GM19240 (cell line): ENCODE results near the gene HCRTR2.
"Not testable (repeated sequence)": the region's sequence is repeated elsewhere in the genome, so short reads cannot be mapped to it uniquely, and the experiment has no call there.

Experiments used
- DNase-seq: peaks from one replicate; pipeline ENCODE4 v3.0.0; 2011; ENCODE audit warnings: low spot score; ENCODE audit not compliant: insufficient read length

HCRTR2 gene

GRCh38 chr6:55212156-55212555 lies 37.8 kb downstream of the HCRTR2 start:
- no peak for DNase-seq

DNA sequence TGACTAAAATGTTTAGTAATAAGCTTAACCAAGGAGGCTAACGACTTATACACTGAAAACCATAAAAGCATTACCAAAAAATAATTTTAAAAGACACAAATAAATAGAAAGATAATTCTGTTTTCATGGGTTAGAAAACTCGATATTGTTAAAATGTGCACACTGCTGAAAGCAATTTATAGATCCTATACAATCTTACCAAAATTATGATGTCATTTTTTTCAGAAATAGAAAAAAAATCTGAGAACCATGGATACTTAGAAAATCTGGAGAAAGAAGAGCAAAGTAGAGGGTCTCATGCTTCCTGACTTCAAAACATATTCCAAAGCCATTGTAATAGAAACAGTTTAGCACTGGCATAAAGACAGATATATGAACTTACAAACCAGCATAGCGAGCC lies 46.6 kb downstream of the HCRTR2 start:
- DNase-seq = no peak

DNA sequence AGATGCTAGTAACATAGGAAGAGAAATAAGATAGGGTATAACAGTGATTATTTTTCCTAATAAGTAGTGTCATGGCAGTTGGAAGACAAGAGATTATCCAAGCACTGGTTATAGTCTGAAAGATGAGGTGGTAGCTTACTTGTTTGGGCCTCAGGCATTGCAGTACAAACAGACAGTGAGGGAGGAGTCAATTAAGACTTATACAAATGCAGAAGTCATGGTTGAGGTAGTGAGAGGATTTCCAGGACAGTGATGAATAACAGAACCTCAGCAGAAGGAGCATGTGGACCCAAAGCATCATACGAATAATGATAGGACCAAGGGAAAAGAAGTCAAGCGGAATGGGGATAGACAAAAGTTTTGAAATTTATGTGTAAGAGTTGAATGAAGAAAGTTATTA lies 53.5 kb downstream of the HCRTR2 start:
- no peak for DNase-seq

GRCh38 chr6:55239099-55239498 lies 64.8 kb downstream of the HCRTR2 start:
- no peak for DNase-seq

DNA sequence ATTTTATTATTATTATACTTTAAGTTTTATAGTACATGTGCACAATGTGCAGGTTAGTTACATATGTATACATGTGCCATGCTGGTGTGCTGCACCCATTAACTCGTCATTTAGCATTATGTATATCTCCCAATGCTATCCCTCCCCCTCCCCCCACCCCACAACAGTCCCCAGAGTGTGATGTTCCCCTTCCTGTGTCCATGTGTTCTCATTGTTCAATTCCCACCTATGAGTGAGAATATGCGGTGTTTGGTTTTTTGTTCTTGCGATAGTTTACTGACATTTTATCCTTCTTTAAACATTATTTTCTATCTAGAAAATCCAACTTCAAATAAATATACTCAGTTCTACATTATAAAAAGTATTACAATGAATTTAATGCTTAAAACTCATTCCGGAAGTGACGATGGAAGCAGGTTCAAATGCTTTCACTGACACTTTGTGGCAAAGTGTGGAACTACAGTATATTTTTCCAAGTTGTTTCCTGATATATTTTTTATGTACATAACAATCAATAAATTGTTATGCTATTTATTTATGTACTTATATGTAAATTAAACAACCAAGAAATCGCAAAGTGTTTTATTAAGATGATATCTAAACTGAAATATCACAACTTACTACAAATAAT lies 66.8 kb downstream of the HCRTR2 start:
- DNase-seq = not testable (repeated sequence)

GRCh38 chr6:55250400-55250799 lies 76.1 kb downstream of the HCRTR2 start:
- DNase-seq = no peak

DNA sequence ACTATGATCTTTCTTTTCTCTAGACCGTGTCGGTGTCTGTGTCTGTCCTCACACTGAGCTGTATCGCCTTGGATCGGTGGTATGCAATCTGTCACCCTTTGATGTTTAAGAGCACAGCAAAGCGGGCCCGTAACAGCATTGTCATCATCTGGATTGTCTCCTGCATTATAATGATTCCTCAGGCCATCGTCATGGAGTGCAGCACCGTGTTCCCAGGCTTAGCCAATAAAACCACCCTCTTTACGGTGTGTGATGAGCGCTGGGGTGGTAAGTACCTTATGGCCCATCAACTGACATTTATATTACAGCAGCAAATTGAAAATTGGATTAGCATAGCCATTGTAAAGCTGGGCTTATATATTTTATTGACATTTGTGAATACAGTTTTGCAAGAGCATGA lies 80.8 kb downstream of the HCRTR2 start:
- no peak for DNase-seq

- no peak for DNase-seq
Measured at GRCh38 chr6:55260181-55260580, 85.9 kb downstream of the HCRTR2 start.

DNA sequence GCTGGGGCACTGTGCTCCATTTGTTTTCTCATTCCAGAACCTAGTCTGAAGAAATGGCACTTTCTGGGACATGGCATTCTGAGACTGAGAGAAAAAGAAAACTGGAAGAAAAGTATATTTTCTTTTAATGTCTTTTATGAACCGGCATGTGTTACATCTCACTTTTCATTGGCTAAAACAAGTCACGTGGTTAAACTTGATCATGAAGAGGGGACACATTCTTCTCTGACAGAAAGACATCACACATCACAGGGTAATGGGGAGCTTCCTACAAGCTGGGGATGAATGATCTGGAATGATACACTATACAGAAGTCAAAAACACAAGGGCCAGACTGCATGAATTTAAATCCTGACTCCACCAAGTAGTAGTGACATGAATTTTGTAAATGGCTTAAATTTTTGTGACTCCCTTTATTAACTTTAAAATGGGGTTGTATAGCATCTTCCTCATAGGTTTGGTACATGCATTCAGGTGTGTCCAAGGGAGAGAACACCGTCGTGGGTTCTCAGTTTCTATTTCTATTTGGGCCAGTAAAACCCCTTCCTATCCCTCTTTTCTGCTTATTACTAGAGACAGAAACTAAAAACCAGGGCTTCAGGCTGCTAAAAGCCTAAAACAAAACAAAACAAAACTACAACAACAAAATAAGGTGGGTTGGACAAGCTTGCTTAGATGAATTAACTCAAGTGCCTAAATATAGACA lies 91.2 kb downstream of the HCRTR2 start:
- DNase-seq = no peak

DNA sequence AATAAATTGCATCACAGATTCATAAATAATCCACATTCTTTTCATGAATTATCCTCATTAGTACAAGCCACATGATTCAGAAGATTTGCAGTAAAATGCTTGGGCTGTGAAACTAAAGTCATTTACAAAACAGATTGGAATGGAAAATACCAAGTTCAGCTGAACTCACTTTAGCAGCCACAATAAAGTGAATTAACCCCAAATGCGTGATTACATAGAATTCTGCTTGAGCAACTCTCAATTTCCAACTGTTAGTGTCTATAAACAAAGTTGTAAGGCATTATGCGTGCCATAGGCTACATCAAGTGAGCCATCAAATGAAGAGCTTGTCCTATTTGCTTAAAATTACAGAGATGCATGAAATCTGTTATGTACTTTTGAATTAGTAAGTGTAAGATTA lies 92.6 kb downstream of the HCRTR2 start:
- DNase-seq = no peak

- no peak for DNase-seq
Measured at GRCh38 chr6:55276745-55277530, 102.6 kb downstream of the HCRTR2 start.

GRCh38 chr6:55277646-55278045 lies 103.3 kb downstream of the HCRTR2 start:
- DNase-seq = no peak

DNA sequence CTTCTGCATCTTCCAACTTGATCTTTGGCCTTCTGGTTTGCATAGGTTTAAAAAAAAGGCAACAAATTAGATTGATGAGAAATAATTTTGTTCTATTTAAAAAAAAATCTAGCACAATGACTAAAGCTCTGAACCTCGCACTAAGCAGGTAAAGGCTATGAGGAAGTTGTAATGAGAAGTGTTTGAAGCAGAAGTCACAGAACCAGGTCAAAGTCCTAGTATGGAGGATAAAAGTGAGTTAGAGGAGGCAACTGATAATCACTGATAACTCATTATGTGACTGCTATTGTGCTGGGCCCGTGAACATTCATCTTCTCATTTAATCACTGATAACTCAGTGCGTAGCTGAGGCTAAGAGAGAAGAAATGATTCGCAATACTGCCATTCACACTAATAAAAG lies 106.9 kb downstream of the HCRTR2 start:
- no peak for DNase-seq

GRCh38 chr6:55282115-55282514 lies 107.8 kb downstream of the HCRTR2 start:
- DNase-seq = no peak

DNA sequence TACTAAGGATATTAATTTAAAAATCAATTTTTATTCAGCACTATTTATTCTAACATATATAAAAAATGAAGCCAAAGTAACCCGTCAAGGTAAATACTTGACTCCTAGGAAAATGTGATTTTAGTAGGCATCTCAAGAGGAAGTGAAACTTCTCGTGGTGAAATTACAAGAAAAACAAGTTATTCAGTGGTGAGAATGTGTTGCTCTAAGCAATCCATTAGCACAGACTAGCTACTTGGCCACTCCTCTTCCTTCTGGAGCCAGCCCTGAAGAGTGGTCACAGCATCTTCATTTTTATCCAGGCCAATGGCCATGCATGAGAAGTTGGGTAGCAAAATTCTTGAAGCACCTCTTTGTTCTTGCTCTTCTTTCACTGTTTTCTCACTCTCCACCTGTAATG lies 112.5 kb downstream of the HCRTR2 start:
- DNase-seq = no peak

- DNase-seq = no peak
Measured at GRCh38 chr6:55290736-55291135, 116.4 kb downstream of the HCRTR2 start.

GRCh38 chr6:55293116-55293515 lies 118.8 kb downstream of the HCRTR2 start:
- no peak for DNase-seq

- not testable (repeated sequence) for DNase-seq
Measured at GRCh38 chr6:55297214-55297613, 122.9 kb downstream of the HCRTR2 start.

DNA sequence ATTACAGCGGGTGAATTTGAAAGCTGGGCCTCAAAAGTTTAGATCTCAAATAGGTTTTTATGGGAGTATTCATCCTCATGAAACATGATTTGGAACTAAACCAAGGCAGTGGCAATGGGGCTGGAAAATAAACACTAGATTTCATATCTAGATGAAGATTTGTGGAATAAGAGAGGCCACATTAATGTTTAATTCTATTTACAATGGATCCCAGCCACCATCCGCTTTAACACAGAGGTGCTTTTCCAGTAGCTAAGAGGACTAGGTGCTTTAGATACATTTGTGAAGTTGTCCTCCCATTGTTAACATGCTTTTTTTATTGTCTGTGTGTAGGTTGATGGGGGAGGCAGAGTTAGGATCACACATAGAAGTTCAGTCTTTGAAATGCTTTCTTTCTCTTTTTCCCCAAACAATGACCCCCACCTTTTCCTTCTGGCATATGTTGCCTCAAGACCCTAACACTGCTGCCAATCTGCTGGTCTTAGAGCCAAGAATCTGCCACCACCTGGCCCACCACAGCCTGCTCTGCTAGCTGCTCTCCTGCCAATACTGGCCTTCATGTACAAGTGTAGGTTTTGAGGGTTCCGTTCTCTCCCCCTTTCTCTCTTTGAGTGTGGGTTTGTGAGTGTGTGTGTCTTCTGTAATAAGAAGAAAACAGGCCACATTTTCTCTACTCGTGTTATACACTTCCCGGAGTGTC lies 125.1 kb downstream of the HCRTR2 start:
- no peak for DNase-seq

DNA sequence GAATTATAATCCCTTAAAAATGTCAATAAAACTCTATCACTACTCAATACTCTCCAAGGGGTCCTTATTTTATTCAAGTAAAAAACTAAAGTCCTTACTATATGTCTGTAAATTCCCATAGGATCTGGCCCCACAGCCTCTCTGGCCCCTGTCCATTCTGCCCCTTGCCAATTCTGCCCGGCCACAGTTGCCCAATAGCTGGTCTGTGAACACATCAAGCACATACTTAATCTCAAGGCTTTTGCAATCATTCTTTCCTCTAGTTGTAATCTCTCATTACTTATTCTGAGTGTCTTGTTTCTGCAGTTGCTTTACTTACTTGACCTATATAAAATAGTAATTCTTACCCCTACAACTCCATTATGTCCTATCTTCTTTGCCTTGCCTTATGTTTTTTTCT lies 130.4 kb downstream of the HCRTR2 start:
- DNase-seq = no peak

- DNase-seq = no peak
Measured at GRCh38 chr6:55319961-55320695, 145.8 kb downstream of the HCRTR2 start.
